ENCODE results near the gene HSF2BP.

HSF2BP gene

DNA sequence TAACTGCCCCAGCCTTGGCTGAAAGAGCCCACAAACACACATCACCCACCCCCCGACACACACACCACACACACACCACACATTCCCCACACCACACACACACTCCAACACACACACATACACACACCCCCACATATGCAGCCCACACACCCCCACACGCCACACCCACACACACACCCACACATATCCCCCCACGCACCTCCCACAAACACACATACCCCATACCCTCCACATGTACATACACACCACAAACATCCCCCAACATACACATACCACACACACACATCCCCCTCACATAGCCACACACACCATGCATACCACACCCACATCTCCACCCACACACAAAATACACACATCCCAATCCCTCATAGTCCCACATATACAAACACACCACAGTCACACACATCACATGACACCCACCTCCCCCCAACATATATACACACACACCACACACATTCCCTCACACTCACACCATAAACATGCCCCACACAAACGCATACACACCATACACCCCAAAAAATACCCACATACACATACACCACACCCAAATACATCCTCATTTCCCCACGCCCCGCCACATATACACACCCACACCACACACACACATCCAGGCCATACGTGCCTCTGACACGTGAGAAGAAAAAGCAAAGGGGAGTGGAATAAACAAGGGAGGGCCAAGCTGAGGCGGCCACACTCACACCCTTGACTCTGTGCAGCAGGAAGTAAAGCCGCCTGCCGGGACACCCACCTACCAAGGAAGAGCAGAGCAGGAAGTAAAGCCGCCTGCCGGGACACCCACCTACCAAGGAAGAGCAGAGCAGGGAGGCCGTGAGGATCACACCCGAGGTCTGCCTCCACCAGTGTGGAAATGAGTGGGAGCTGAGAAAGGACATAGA is 53.7 kb downstream of the HSF2BP start:
- ChIA-PET POLR2A (ENCODE audit: low non-redundant PET) (no interaction called here), CTCF (no interaction called here)
- TF ChIP-seq, protein P1, sequence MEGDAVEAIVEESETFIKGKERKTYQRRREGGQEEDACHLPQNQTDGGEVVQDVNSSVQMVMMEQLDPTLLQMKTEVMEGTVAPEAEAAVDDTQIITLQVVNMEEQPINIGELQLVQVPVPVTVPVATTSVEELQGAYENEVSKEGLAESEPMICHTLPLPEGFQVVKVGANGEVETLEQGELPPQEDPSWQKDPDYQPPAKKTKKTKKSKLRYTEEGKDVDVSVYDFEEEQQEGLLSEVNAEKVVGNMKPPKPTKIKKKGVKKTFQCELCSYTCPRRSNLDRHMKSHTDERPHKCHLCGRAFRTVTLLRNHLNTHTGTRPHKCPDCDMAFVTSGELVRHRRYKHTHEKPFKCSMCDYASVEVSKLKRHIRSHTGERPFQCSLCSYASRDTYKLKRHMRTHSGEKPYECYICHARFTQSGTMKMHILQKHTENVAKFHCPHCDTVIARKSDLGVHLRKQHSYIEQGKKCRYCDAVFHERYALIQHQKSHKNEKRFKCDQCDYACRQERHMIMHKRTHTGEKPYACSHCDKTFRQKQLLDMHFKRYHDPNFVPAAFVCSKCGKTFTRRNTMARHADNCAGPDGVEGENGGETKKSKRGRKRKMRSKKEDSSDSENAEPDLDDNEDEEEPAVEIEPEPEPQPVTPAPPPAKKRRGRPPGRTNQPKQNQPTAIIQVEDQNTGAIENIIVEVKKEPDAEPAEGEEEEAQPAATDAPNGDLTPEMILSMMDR (conservative IDR thresholded peaks at IDR 0.05; ENCODE audit: low read depth): no peak
- no peak for DNase-seq (ENCODE audit: low spot score)
- peak overlapping the region; percentile 65 for H3K27ac ChIP-seq

DNA sequence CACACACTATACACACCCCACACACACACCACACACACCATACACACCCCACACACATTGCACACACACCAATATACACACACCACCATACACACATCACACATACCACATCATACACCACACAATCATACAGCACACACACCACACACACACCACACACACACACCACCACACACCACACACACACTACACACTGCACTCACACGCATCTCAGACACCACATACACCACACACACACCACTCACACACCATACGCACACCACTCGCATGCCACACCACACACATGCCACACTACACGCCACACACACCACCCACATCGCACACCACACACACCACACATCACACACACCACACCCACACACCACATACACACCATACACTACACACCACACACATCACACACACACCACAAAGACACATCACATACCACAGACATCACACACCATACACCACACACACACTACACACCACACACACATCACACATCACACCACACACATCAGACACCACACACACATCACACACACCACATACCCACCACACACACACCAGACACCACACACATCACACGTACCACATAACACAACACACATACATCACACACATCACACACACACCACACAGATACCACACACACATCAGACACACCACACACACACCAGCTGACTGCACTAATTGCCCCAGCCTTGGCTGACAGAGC is 54.6 kb downstream of the HSF2BP start:
- no peak for DNase-seq (ENCODE audit: low spot score)
- TF ChIP-seq, protein P1 (conservative IDR thresholded peaks at IDR 0.05; ENCODE audit: low read depth): no peak
- H3K27ac ChIP-seq: peak overlapping the region; percentile 65
- POLR2A ChIA-PET (ENCODE audit: low non-redundant PET): no interaction called here
- CTCF ChIA-PET: no interaction called here

DNA sequence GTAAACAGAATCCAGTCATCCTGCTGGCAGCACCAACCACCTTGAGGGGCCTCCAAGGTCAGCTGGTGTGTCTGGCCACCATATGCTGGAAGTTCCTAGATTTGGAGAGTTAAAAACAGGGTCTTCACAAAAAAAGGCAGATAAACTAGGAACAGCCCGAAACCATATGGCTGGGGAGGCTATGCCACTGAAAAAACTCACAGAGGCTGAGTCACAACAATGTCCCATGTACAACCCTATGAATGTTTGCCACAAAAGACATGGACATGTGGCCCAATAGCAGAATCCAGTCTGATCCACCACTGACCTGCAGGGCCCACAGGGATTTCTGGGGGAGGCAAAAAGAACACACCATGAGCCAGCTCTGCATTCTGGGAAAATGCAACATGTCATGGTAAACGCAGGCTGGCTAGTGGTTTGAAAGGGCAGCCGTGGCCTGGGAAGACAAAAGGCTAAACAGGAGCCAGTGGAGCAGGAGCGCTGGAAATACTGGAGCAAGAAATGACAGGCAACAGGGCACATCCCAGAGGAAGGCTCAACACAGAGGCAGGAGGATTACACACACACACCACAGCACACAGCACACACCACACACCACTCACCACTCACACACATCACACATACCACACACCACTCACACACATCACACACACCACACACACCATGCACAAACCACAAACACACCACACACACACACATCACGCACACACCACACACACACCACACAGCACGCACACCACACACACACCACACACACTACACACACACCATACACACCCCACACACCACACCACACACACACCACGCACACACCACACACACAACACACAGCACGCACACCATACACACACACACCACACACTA is 55.4 kb downstream of the HSF2BP start:
- TF ChIP-seq, protein P1 (conservative IDR thresholded peaks at IDR 0.05; ENCODE audit: low read depth): no peak
- no peak for DNase-seq (ENCODE audit: low spot score)
- ChIA-PET POLR2A (ENCODE audit: low non-redundant PET) (no interaction called here), CTCF (no interaction called here)
- H3K27ac ChIP-seq: peak overlapping the region; percentile 65

DNA sequence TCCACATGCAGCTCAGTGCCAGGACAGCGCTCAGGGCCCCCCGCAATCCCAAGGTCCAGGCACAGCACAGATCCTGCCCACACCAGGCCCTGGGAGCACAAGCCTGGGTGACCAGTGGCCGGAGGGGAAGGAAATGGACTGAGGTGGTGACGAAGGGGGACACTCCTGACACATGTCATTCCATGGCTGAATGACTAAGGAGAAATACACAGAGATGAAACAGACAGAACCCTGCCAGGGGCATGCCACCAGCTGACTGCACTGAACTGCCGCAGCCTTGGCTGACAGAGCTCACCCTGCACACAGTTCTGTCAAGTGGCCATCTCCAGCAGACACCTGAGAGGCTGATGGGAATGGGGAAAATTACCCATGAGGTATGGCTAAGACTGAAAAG is 56.1 kb downstream of the HSF2BP start:
- peak overlapping the region; percentile 65 for H3K27ac ChIP-seq
- TF ChIP-seq, protein P1 (conservative IDR thresholded peaks at IDR 0.05; ENCODE audit: low read depth): no peak
- ChIA-PET POLR2A (ENCODE audit: low non-redundant PET) (no interaction called here), CTCF (no interaction called here)
- no peak for DNase-seq (ENCODE audit: low spot score)

DNA sequence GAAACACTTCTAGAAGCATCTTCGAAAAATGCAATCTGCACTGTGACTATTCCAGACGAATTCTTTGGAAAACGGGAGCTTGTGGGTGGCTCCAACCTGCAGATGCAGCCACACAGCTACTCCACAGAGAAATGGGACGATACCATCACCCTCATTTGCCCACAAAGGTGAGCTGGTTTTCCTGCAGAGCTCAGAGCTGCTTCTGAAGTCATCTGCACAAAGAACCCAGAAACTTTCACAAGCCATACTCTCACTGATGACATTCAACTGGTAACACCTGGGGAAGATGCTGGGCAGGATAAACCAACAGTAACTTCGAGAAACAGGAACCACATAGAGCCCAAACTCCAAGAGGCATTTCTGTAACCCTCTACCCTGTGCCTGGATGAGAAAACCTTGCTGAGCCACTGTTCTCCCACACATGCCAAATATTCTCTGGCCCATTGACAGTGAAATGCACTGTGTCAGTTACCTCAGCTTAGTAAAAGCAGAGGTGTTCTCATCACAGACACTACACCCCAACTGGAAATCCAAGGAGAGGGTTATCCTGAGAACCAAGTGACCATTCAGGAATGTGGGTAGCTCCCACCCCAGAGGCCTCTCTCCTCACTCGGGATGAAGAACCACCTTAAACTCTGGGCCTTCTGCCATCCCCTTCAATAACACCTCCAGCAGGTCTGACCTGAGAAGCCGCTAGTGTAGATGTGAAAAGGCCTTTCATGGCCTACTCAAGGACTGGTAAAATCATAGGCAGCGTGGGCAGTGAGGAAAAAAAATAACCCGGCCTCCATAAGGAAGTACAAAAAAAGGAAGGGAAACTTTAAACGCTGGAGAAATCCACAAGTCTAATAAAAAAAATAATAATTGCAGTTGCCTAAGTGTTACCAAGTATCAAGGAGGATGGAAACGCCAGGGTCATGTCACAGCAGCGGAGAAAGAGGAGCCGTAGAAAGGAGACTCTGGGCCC is 56.7 kb downstream of the HSF2BP start:
- ChIA-PET POLR2A (ENCODE audit: low non-redundant PET) (no interaction called here), CTCF (no interaction called here)
- no peak for DNase-seq (ENCODE audit: low spot score)
- TF ChIP-seq, protein P1 (conservative IDR thresholded peaks at IDR 0.05; ENCODE audit: low read depth): no peak
- H3K27ac ChIP-seq: peak overlapping the region; percentile 65
